K562 (cell line): Measurements from ENCODE around the gene TYRO3. TPM values are rescaled to one million over a fixed set of nuclear protein-coding genes. Genes with fewer than 3 reads are reported as not detected.
A peak's percentile ranks its signal among the peaks of the same experiment; 100 is the strongest.

Experiments used
- CBX3 ChIP-seq, 2 experiments: IDR thresholded peaks; 1 replicate in 1 of 2; 2 replicates in 1 of 2; pipeline ENCODE4 v1.6.1; 2012; ENCODE audit warnings: inconsistent platforms in 2 of 2, low read length in 2 of 2, borderline replicate concordance in 1 of 2, control low read depth in 1 of 2
- CHD2 ChIP-seq: IDR thresholded peaks from 2 replicates; pipeline ENCODE4 v1.6.1; 2011; ENCODE audit warnings: low read depth, low read length
- CXXC5 ChIP-seq: fragments of 250-450 bp; sonication (Bioruptor Pico); IDR thresholded peaks from 2 replicates; pipeline ENCODE4 v1.8.0; 2022; ENCODE audit warnings: inconsistent platforms, mild to moderate bottlenecking, moderate library complexity
- DPF2 ChIP-seq: fragments of 450-650 bp; IDR thresholded peaks from 2 replicates; pipeline ENCODE4 v1.6.1; 2016
- FOS ChIP-seq: IDR thresholded peaks from 3 replicates; pipeline ENCODE4 v1.6.1; 2011; ENCODE audit not compliant: insufficient read length; ENCODE audit errors: extremely low read depth
- FOXK1 ChIP-seq: sonication (generic); formaldehyde crosslinking; IDR thresholded peaks from 2 replicates; pipeline ENCODE4 v1.8.0; 2022; ENCODE audit warnings: missing genetic modification reagents, mild to moderate bottlenecking, borderline replicate concordance
- HDAC1 ChIP-seq, 2 experiments: fragments of 450-650 bp; IDR thresholded peaks; 2 replicates each; pipeline ENCODE4 v1.6.1; 2016 to 2017; ENCODE audit warnings: inconsistent platforms in 1 of 2, mild to moderate bottlenecking in 1 of 2, moderate library complexity in 1 of 2
- HLTF ChIP-seq: fragments of 450-650 bp; IDR thresholded peaks from 2 replicates; pipeline ENCODE4 v1.6.1; 2016
- MAFF ChIP-seq: IDR thresholded peaks from 2 replicates; pipeline ENCODE4 v1.6.1; 2012; ENCODE audit warnings: low read length, improper control_type of control experiment
- MAFG ChIP-seq: fragments of 450-650 bp; conservative IDR thresholded peaks from 2 replicates; pipeline ENCODE4 v1.6.1; 2016; ENCODE audit warnings: missing genetic modification characterization, missing compliant biosample characterization
- POLR2G ChIP-seq: fragments of 200-400 bp; formaldehyde crosslinking; IDR thresholded peaks from 2 replicates; pipeline ENCODE4 v1.6.1; 2017; ENCODE audit warnings: low read depth, mild to moderate bottlenecking, antibody characterized with exemption, low read length, moderate library complexity
- RAD51 ChIP-seq: fragments of 450-650 bp; IDR thresholded peaks from 2 replicates; pipeline ENCODE4 v1.7.1; 2016; ENCODE audit warnings: low read depth, mild to moderate bottlenecking, borderline replicate concordance
- RBM14 ChIP-seq: fragments of 200-400 bp; formaldehyde crosslinking; IDR thresholded peaks from 2 replicates; pipeline ENCODE4 v1.6.1; 2018; ENCODE audit warnings: low read depth, mild to moderate bottlenecking, low read length, moderate library complexity, borderline replicate concordance; ENCODE audit not compliant: insufficient read depth
- SLC30A9 ChIP-seq: fragments of 250-450 bp; sonication (Bioruptor Pico); IDR thresholded peaks from 2 replicates; pipeline ENCODE4 v1.8.0; 2022; ENCODE audit warnings: mild to moderate bottlenecking, moderate library complexity
- SMARCA4 ChIP-seq: fragments of 450-650 bp; IDR thresholded peaks from 2 replicates; pipeline ENCODE4 v1.6.1; 2016
- TCF3 ChIP-seq: sonication (generic); formaldehyde crosslinking; IDR thresholded peaks from 2 replicates; pipeline ENCODE4 v1.4.0; 2020; ENCODE audit warnings: mild to moderate bottlenecking, missing genetic modification reagents
- WHSC1 ChIP-seq: IDR thresholded peaks from one replicate; pipeline ENCODE4 v1.6.1; 2012; ENCODE audit warnings: low read length, control low read depth, inconsistent platforms
- ZKSCAN1 ChIP-seq: fragments of 150-350 bp; IDR thresholded peaks from 2 replicates; pipeline ENCODE4 v1.6.1; 2016; ENCODE audit warnings: low read depth, low read length
- ZNF263 ChIP-seq: sonication (generic); formaldehyde crosslinking; IDR thresholded peaks from 2 replicates; pipeline ENCODE4 v1.8.0; 2022; ENCODE audit warnings: mild to moderate bottlenecking, missing genetic modification reagents, borderline replicate concordance
- ZNF316 ChIP-seq: fragments of 450-650 bp; IDR thresholded peaks from 2 replicates; pipeline ENCODE4 v1.6.1; 2016
- polyA plus RNA-seq, 8 experiments: library from polyadenylated mRNA; depleted of rRNA in 4 of 8; stranded (reverse) in 5 of 8; unstranded in 3 of 8; fragments of >200 nt; fragmentation: Nextera tagmentation in 2 of 8; fragmentation: Illumina TruSeq in 1 of 8; extraction: Ambion mirVana in 2 of 8; extraction: Trizol in 1 of 8; gene quantifications; 2 replicates each; pipeline versions ENCODE4 v1.2.1 to v1.2.3, GENCODE V29; 2011 to 2014; ENCODE audit warnings: inconsistent platforms in 1 of 8, missing spikeins in 1 of 8
- total RNA-seq, 7 experiments: library from RNA; depleted of rRNA in 6 of 7; stranded (reverse); fragments of >200 nt in 6 of 7; fragmentation: Illumina TruSeq in 2 of 7; extraction: Trizol in 2 of 7; gene quantifications; 2 replicates each; pipeline versions ENCODE4 v1.2.1 to v1.2.3, GENCODE V29; 2011 to 2021; ENCODE audit warnings: low replicate concordance in 1 of 7
- TF ChIP-seq, protein P1 (sequence below): sonication (generic); formaldehyde crosslinking; IDR thresholded peaks from 2 replicates; pipeline ENCODE4 v1.8.0; 2022; ENCODE audit warnings: missing genetic modification reagents, mild to moderate bottlenecking, moderate library complexity, borderline replicate concordance
- TF ChIP-seq, protein P2 (sequence below): sonication (generic); formaldehyde crosslinking; IDR thresholded peaks from 2 replicates; pipeline ENCODE4 v1.8.0; 2022; ENCODE audit warnings: missing genetic modification reagents, mild to moderate bottlenecking, borderline replicate concordance
- TF ChIP-seq, protein P3 (sequence below): fragments of 150-350 bp; conservative IDR thresholded peaks from 2 replicates; pipeline ENCODE4 v1.6.1; 2014; ENCODE audit warnings: low read length

Gene TYRO3
- total and polyA plus RNA-seq, 9 of the 15 experiments (the other 6 are each of a cell fraction or from before 2014, with no cell fraction given) = 2.6 to 39.6 (median 18.6) TPM

DNA sequence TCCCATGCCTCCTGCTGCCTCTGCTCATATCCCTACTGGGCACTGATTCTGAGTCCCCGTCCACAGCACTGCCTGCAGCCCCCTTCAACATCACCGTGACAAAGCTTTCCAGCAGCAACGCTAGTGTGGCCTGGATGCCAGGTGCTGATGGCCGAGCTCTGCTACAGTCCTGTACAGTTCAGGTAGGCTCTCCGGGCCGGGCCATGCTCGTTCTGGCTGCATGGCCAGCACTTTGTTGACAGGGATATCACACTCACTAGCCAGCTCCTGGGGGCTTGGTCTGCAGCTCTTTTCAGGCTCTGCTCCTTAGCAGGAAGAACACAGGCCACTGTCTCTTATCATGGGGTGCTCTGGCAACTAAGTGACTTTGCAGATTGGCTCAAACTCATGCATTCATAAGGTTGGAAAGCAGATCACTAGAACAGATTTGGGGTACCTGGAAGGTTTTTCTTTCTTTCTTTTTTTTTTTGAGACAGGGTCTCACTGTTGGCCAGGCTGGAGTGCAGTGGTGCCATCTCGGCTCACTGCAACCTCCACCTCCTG, 6.0 kb downstream of the TYRO3 start (continued):
- TF ChIP-seq, protein P1, sequence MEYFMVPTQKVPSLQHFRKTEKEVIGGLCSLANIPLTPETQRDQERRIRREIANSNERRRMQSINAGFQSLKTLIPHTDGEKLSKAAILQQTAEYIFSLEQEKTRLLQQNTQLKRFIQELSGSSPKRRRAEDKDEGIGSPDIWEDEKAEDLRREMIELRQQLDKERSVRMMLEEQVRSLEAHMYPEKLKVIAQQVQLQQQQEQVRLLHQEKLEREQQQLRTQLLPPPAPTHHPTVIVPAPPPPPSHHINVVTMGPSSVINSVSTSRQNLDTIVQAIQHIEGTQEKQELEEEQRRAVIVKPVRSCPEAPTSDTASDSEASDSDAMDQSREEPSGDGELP (CRISPR knock-in tag) = no peak
- TF ChIP-seq ZNF316 = peak; percentile 57
- TF ChIP-seq, protein P2, sequence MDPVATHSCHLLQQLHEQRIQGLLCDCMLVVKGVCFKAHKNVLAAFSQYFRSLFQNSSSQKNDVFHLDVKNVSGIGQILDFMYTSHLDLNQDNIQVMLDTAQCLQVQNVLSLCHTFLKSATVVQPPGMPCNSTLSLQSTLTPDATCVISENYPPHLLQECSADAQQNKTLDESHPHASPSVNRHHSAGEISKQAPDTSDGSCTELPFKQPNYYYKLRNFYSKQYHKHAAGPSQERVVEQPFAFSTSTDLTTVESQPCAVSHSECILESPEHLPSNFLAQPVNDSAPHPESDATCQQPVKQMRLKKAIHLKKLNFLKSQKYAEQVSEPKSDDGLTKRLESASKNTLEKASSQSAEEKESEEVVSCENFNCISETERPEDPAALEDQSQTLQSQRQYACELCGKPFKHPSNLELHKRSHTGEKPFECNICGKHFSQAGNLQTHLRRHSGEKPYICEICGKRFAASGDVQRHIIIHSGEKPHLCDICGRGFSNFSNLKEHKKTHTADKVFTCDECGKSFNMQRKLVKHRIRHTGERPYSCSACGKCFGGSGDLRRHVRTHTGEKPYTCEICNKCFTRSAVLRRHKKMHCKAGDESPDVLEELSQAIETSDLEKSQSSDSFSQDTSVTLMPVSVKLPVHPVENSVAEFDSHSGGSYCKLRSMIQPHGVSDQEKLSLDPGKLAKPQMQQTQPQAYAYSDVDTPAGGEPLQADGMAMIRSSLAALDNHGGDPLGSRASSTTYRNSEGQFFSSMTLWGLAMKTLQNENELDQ = no peak
- TF ChIP-seq POLR2G = peak; percentile 59
- peak; percentile 61; the same call in 1 of the 2 replicates for TF ChIP-seq DPF2
- no peak for TF ChIP-seq ZKSCAN1
- TF ChIP-seq SMARCA4 = 0 out of 2 replicates have a peak, but pooled peaks have one; percentile 36
- TF ChIP-seq CXXC5 (CRISPR knock-in tag) = peak; percentile 28; the same call in 1 of the 2 replicates
- TF ChIP-seq CHD2 = no peak
- TF ChIP-seq, protein P3, sequence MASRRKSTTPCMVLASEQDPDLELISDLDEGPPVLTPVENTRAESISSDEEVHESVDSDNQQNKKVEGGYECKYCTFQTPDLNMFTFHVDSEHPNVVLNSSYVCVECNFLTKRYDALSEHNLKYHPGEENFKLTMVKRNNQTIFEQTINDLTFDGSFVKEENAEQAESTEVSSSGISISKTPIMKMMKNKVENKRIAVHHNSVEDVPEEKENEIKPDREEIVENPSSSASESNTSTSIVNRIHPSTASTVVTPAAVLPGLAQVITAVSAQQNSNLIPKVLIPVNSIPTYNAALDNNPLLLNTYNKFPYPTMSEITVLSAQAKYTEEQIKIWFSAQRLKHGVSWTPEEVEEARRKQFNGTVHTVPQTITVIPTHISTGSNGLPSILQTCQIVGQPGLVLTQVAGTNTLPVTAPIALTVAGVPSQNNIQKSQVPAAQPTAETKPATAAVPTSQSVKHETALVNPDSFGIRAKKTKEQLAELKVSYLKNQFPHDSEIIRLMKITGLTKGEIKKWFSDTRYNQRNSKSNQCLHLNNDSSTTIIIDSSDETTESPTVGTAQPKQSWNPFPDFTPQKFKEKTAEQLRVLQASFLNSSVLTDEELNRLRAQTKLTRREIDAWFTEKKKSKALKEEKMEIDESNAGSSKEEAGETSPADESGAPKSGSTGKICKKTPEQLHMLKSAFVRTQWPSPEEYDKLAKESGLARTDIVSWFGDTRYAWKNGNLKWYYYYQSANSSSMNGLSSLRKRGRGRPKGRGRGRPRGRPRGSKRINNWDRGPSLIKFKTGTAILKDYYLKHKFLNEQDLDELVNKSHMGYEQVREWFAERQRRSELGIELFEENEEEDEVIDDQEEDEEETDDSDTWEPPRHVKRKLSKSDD = no peak
- TF ChIP-seq WHSC1 = no peak
- TF ChIP-seq MAFG (tag) = peak; percentile 47
- peak; percentile 24; the same call in 1 of the 2 replicates for TF ChIP-seq MAFF
- no peak for TF ChIP-seq HLTF
- TF ChIP-seq RBM14 = no peak
- TF ChIP-seq HDAC1 (IDR thresholded peaks at IDR 0.05) = peak in 1 of 2 experiments; percentile 24; a peak in 1 of 4 replicates
- TF ChIP-seq RAD51 = no peak
- TF ChIP-seq SLC30A9 = no peak
- TF ChIP-seq TCF3 (CRISPR knock-in tag) = peak; percentile 10; the same call in 1 of the 2 replicates
- TF ChIP-seq ZNF263 (CRISPR knock-in tag) = no peak
- TF ChIP-seq FOXK1 (CRISPR knock-in tag) = peak; percentile 73; the same call in 1 of the 2 replicates
- TF ChIP-seq CBX3 (IDR thresholded peaks at IDR 0.05; ENCODE audit: borderline replicate concordance in 1 of 2, low read length in 2 of 2) = no peak
- no peak for TF ChIP-seq FOS
